ENCODE data around the gene FRMD3. TPM values are rescaled to one million over a fixed set of nuclear protein-coding genes. Genes with fewer than 3 reads are reported as not detected.

Gene FRMD3
- total RNA-seq, 1 experiment from 2014 or later: 2.7 TPM

DNA sequence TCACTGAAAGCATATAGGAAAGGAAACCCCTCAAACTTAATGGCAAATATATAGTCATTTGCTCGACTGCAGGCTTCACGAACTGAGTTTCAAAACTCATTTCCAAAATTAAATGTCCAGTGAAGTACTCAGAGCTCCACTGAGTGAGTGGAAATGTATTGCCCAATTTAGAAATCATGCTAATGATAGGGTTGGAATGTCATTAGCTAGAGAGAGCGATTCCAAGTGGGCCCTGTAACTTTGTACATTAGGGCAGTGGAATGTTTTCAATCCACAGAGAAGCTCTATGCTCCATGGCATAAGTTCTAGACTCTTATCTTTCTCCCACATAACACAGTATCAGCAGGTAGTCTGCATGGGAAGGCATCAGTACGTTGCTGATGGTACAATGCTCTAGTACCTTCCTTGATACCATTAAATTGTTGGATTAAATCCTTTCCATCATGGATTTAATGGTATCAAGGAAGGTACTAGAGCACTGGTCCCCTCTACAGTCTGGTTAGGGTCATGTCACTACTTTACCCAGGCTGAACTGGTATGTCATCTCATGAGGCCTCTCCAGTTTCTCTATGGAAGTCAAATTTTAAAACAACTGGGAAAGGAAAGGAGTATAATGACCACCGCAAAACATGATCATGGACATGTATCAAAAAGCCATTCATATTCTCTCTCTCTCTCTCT, 292.1 kb downstream of the FRMD3 start:
- no peak for DNase-seq (ENCODE audit: extremely low read depth, low read depth)

DNA sequence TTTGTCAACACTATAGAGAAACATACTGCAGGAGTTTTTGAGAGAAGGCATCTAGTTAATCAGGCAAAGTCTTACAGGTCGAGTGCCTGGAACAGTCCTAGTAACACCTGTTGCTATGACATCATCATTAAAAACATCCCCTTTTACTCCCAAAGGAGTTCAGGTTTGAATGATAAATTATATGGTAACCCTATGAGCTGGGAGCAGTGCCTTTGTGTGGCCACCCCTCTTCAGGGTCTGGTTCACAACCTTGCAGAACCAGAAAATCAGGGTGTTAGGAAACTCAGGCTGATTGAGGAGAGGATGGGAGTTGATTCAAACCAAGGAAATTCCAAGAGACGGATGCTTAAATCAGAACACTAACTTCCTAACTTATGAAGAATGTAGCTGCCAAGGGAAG, 296.1 kb downstream of the FRMD3 start:
- no peak for DNase-seq (ENCODE audit: extremely low read depth, low read depth)

DNA sequence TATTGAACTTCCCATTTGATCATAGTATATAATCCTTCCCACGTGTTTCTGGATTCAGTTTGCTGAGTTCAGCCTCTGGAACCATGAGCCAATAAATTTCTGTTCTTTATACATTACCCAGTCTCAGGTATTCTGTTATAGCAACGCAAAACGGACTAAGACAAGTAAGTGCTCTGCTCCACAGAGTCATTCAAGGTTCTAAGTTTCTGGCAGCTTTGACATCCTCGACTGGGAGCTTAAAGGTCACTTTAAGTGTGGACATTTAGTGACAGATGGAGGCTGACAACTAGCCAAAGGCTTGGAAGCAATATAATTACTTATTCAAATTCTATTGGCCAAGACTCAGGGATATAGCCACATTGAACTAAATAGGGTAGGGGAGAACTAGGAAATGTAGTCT, 297.5 kb downstream of the FRMD3 start:
- no peak for DNase-seq (ENCODE audit: extremely low read depth, low read depth)

DNA sequence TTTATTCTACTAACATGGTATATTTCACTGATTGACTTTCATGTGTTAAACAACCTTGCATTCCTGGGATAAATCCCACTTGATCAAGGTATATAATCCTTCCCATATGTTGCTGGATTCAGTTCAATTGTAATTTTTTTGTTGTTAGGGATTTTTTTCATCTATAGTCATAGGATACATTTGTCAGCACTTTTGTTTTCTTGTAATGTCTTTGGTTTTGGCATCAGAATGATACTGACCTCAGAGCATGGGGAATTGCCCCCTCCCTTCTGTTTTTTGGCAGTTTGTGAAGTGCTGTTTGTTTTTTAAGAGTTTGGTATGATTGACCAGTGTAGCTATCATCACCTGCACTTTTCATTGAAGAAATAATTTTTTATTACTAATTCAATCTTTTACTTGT, 298.5 kb downstream of the FRMD3 start:
- DNase-seq (ENCODE audit: extremely low read depth, low read depth): no peak

GRCh38 chr9:83238871-83239640, 299.1 kb downstream of the FRMD3 start:
- peak; percentile 44 for DNase-seq (ENCODE audit: extremely low read depth, low read depth)

- DNase-seq (ENCODE audit: extremely low read depth, low read depth): no peak
Measured at GRCh38 chr9:83236029-83236696, 302.0 kb downstream of the FRMD3 start.

- no peak for DNase-seq (ENCODE audit: extremely low read depth, low read depth)
Measured at GRCh38 chr9:83235526-83235925, 302.7 kb downstream of the FRMD3 start.

DNA sequence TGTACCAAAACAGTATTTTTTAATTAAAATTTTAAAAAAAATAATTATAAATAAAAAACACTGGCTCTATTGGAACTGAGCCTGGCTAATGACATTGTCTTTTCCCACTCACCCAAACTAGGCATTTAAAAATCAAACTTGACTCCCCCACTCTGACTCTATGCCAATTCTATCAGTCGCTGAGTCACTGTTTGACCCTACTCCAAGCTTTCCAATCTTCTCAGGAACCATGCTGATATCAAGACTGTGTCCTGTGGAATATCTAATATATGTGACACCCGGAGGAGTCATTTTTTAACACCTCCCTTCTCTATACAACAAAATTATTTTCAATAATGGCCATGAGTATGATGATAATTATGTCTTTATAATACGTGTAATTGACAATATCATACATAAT, 303.7 kb downstream of the FRMD3 start:
- no peak for DNase-seq (ENCODE audit: extremely low read depth, low read depth)

- DNase-seq (ENCODE audit: extremely low read depth, low read depth): no peak
Measured at GRCh38 chr9:83233647-83234046, 304.6 kb downstream of the FRMD3 start.

- DNase-seq (ENCODE audit: extremely low read depth, low read depth): no peak
Measured at GRCh38 chr9:83231039-83231438, 307.2 kb downstream of the FRMD3 start.

DNA sequence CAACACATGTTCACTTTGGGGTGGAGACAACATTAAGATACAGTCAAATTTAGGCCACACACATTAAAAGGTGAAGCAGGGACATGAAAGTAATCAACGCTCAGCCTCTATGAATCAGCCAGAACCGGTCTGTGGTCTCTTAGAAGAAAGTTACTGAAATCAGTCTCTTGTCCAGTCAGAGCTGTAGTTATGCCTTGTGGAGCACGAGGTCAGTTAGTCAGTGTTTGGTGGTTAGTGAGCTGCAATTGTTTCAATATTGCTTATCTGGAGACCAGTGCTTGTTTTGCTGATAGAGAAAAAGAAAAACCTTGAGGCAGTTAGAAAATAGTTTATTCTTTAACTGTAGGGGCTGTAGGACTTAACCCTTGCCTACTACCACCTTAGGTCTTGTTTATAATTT, 317.5 kb downstream of the FRMD3 start:
- DNase-seq (ENCODE audit: extremely low read depth, low read depth): no peak

DNA sequence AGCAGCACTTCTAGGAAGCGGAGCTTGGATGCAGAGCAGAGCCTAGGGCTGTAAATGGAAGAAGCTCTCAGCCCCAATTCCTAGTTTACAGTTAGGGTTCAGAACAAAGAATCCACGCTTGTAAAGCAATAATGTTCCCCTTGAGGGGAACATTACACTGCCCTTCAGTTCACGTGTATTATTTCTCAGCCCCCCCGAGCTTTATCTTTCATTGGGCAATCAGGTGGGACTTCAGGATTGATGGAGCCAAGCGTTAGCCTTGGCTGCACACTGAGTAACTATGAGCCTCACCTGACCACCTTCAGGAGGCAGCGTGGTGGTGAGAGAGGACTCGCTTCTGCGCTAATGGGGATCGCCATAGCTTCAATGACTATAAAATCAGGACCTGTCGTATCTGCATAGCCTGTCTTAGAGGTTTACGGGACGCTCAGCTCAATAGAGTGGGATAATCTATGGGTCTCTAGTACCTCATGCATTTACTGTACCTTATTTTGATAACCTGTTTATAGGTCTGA, 318.2 kb downstream of the FRMD3 start:
- no peak for DNase-seq (ENCODE audit: extremely low read depth, low read depth)

DNA sequence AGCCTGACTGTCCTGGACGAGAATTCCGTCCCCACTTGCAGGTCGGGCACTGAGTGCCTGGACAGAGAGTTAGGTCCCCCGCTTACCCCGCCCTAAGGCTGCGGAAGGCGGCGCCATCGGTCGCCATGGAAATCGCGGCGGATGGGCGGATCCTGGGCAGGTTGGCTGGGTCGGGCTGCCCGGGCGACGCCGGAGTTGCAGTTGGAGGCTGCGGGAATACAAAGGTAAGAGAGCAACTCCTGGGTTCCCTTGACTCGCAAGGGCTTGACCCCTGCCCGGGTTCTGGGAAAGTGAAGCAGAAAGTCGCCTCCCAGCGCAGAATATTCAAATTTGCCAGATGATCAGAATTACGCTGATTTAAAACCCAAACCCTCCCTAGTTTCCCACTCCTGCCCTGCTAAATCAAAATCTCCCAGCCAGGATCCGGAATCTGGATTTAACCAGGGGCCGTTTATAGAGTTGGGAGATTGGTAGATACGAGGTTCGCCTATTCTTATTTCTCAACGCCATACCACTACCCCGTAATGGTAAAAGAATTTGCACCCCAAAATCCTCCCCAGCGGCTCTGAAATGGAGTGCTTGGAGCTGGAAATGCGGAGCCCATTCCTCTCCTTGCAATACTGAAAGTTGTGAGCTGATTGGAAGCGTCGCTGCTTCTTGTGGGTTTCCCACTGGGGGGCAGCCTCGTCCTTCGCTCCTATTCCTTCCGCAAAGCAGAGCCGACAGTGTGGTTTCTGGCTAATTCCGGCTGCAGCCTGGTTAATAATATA, 318.9 kb downstream of the FRMD3 start:
- DNase-seq (ENCODE audit: extremely low read depth, low read depth): peak; percentile 45

GRCh38 chr9:83218411-83219090, 319.6 kb downstream of the FRMD3 start:
- DNase-seq (ENCODE audit: extremely low read depth, low read depth): no peak

DNA sequence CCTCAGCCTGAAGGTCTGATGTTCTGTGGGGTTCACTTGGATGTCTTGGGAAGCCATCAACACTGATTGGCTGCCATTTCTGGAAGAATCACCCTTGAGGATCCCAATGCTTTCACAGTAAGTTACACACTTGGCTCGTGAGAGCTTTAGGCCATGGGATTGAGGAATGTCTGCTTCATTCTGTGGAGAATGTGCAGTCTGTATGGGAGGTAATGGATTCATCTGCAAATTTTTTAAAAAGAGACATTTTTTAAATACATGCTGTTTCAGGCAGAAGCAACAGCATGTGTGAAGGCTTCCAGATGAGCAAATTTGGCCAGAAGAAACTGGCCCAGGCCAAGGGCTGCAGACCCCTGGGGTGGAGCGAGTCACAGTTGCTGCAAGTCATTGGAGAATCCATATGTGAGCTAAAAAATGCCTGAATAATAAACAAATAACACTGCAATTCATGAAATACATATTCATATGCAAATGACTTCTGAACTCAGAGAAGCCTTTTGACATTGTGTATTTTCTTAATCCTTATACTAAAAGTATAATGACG, 328.9 kb downstream of the FRMD3 start:
- DNase-seq (ENCODE audit: extremely low read depth, low read depth): no peak

DNA sequence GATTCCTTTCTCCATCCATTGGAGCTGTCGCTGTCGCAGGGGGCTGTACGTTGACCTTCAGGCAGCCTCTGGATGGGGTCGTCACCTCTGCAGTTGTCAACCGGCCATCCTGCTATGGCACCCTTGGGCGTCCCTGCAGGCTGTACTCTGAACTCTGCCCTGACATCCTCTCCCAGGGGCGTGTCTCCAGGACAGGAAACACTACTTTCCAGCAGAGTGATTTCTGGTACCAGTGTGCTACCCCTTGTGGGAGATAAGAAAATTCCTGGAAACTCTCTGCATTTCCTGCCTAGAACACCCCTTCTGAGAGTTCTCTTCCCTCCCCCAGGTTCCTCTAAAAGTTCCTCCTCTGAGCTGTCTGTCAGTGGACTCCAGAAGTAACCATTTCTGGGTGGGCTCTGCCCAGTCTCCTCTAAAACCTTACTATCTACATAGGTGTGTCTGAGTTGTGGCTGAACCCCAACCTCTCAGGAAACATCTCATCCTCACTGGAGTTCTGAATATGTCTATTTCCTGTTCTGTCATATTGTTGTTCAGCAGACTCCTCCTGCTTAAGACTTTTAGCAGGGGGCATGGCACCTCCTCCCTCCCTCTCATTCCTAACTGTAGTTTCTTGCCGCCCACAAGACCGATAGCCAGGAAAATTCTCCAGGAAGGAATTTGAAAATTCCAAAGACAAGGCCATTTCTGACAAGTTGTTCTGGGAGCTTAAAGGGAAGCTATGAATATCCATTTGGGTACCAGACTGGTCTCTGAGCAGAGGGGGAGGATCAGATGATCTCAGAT, 329.9 kb downstream of the FRMD3 start:
- no peak for DNase-seq (ENCODE audit: extremely low read depth, low read depth)

GRCh38 chr9:83204047-83204446, 334.2 kb downstream of the FRMD3 start:
- DNase-seq (ENCODE audit: extremely low read depth, low read depth): no peak

DNA sequence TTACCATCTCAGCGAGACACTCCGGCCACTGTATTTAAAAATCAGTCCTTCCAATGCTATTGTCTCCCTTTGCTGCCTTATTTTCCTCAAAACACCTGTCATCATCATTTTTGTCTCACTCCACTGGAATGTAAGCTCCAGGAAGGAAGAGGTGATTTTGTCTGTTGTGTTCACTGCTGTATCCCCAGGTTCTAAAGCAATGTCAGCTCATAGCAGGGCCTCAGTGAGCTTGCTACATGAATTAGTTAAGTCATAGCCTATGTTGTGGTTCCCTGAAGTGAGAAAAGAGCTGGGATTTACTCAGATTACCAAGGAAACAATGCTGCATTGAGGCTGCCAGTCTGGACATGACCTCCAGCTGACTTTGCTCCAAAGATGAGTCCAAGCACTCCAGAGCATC, 337.7 kb downstream of the FRMD3 start:
- no peak for DNase-seq (ENCODE audit: extremely low read depth, low read depth)

DNA sequence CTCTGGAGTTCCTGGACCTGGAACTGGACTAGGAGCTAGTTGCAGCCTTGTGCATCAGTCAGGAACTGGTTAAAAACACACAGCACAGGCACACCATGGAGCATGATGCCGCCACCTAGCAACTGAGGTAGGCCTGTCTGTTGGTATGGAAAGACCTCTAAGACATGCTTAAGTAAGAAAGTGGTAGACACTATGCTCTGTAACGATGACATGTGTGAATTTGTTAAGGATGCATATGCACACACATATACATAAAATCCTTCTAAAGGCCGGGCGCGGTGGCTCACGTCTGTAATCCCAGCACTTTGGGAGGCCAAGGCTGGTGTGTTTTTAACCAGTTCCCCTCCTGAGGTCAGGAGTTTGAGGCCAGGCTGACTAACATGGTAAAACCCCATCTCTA, 338.4 kb downstream of the FRMD3 start:
- no peak for DNase-seq (ENCODE audit: extremely low read depth, low read depth)

Measured in NCI-H460 (cell line).